Hippocampal formation (tissue), 2 donors: Measurements from ENCODE around the gene ERI3.

ENCODE experiments used
- DNase-seq, 2 donors: peaks; one replicate each; lab custom pipeline; 2025; lab: John Stamatoyannopoulos, UW

Gene ERI3

GRCh38 chr1:44348061-44348485 is 7.0 kb downstream of the ERI3 start:
- DNase-seq = peak in 1 of 2 donors; percentile 61

- no peak for DNase-seq
Measured at GRCh38 chr1:44347280-44347679, 7.8 kb downstream of the ERI3 start.

GRCh38 chr1:44346878-44347277 is 8.2 kb downstream of the ERI3 start:
- DNase-seq = no peak

GRCh38 chr1:44346184-44346583 is 8.9 kb downstream of the ERI3 start:
- DNase-seq = peak; percentile 46 to 62

- DNase-seq = no peak
Measured at GRCh38 chr1:44345187-44345775, 9.8 kb downstream of the ERI3 start.

GRCh38 chr1:44339731-44340130 is 15.3 kb downstream of the ERI3 start:
- no peak for DNase-seq

- DNase-seq = no peak
Measured at GRCh38 chr1:44338136-44338535, 16.9 kb downstream of the ERI3 start.

GRCh38 chr1:44336668-44337067 is 18.4 kb downstream of the ERI3 start:
- DNase-seq = no peak

- no peak for DNase-seq
Measured at GRCh38 chr1:44334968-44335367, 20.1 kb downstream of the ERI3 start.

- no peak for DNase-seq
Measured at GRCh38 chr1:44333376-44333775, 21.7 kb downstream of the ERI3 start.

- no peak for DNase-seq
Measured at GRCh38 chr1:44332505-44332904, 22.6 kb downstream of the ERI3 start.

GRCh38 chr1:44330935-44331334 is 24.1 kb downstream of the ERI3 start:
- no peak for DNase-seq

GRCh38 chr1:44328671-44329416 is 26.2 kb downstream of the ERI3 start:
- no peak for DNase-seq

- DNase-seq = no peak
Measured at GRCh38 chr1:44327679-44328491, 27.2 kb downstream of the ERI3 start.

- no peak for DNase-seq
Measured at GRCh38 chr1:44326821-44327465, 28.1 kb downstream of the ERI3 start.

GRCh38 chr1:44326024-44326701 is 28.9 kb downstream of the ERI3 start:
- DNase-seq = no peak

- DNase-seq = no peak
Measured at GRCh38 chr1:44323947-44324346, 31.1 kb downstream of the ERI3 start.

GRCh38 chr1:44322367-44322766 is 32.7 kb downstream of the ERI3 start:
- DNase-seq = no peak

GRCh38 chr1:44321466-44321865 is 33.6 kb downstream of the ERI3 start:
- no peak for DNase-seq

GRCh38 chr1:44318097-44319088 is 36.7 kb downstream of the ERI3 start:
- DNase-seq = no peak
